Natural killer cell (primary cell): ENCODE results near the gene KDM4B. TPM values are rescaled to one million over a fixed set of nuclear protein-coding genes. Genes with fewer than 3 reads are reported as not detected.

Experiments used
- ATAC-seq, 3 donors: fragments of 150-1000 bp in 2 of 3; fragments of 200-7000 bp in 1 of 3; cut with Tn5 transposase; 1 replicate in 1 of 3; 2 replicates in 2 of 3; pipeline ENCODE4 v1.10.0; 2021; ENCODE audit warnings: mild to moderate bottlenecking in 2 of 3, moderate library complexity in 2 of 3
- DNase-seq, 2 donors: peaks; one replicate each; pipeline versions ENCODE4 v3.0.0 to v3.0.0-alpha.2; 2013 to 2021; ENCODE audit warnings: mixed read lengths in 1 of 2
- H3K27ac ChIP-seq: one replicate; pipeline ENCODE4 v1.5.1; 2013; ENCODE audit warnings: mild to moderate bottlenecking, low read length
- H3K27me3 ChIP-seq: one replicate; pipeline ENCODE4 v1.6.1; 2013; ENCODE audit warnings: low read length; ENCODE audit not compliant: control insufficient read depth, insufficient read depth
- H3K36me3 ChIP-seq: one replicate; pipeline ENCODE4 v1.6.1; 2013; ENCODE audit warnings: low read length; ENCODE audit not compliant: control insufficient read depth, insufficient read depth
- H3K4me1 ChIP-seq: one replicate; pipeline ENCODE4 v1.6.1; 2013; ENCODE audit warnings: low read length; ENCODE audit not compliant: control insufficient read depth, insufficient read depth
- H3K4me3 ChIP-seq: one replicate; pipeline ENCODE4 v1.5.1; 2013; ENCODE audit warnings: low read length
- H3K9me3 ChIP-seq: one replicate; pipeline ENCODE4 v1.6.1; 2013; ENCODE audit warnings: low read length; ENCODE audit not compliant: control insufficient read depth, insufficient read depth
- H3K27ac Mint-ChIP-seq, 2 donors: one replicate each; pipeline ENCODE4 v1.8.0; 2022; ENCODE audit warnings: mild to moderate bottlenecking in 2 of 2, mixed read lengths in 2 of 2, moderate library complexity in 1 of 2
- H3K27me3 Mint-ChIP-seq, 2 donors: one replicate each; pipeline ENCODE4 v1.8.0; 2022; ENCODE audit warnings: low read depth in 2 of 2, mixed read lengths in 2 of 2
- H3K36me3 Mint-ChIP-seq: one replicate; pipeline ENCODE4 v1.8.0; 2022; ENCODE audit warnings: mixed read lengths
- H3K4me1 Mint-ChIP-seq, 2 donors: one replicate each; pipeline ENCODE4 v1.8.0; 2022; ENCODE audit warnings: mixed read lengths in 2 of 2
- H3K4me3 Mint-ChIP-seq: one replicate; pipeline ENCODE4 v1.8.0; 2022; ENCODE audit warnings: mild to moderate bottlenecking, moderate library complexity, mixed read lengths
- H3K9me3 Mint-ChIP-seq, 2 donors: one replicate each; pipeline ENCODE4 v1.8.0; 2022; ENCODE audit warnings: mixed read lengths in 2 of 2
- WGBS: methylation state at CpG from one replicate; pipeline ENCODE4 v1.1.7; 2013; ENCODE audit warnings: missing lambda C conversion rate; ENCODE audit not compliant: insufficient coverage; 5-methylcytosine and 5-hydroxymethylcytosine counted together
- intact Hi-C: fragments of 100-400 bp; cut with micrococcal nuclease; formaldehyde crosslinking; loops from one replicate; pipeline ENCODE4 v1.14.2; 2022
- total RNA-seq, 4 donors: library from RNA; stranded (reverse); fragments of 120-200 nt in 1 of 4; gene quantifications; one replicate each; pipeline versions ENCODE4 v1.2.3 to v1.2.4, GENCODE V29; 2013 to 2022
- TF ChIP-seq, protein P1 (sequence below): fragments of 200-600 bp; IDR thresholded peaks from one replicate; pipeline ENCODE4 v1.8.0; 2022; ENCODE audit warnings: antibody characterized with exemption

The KDM4B gene
- total RNA-seq, 3 donors from 2014 or later (not counting 1 experiment from before 2014, with no cell fraction given) = 68.0 to 73.5 (median 68.1) TPM

DNA sequence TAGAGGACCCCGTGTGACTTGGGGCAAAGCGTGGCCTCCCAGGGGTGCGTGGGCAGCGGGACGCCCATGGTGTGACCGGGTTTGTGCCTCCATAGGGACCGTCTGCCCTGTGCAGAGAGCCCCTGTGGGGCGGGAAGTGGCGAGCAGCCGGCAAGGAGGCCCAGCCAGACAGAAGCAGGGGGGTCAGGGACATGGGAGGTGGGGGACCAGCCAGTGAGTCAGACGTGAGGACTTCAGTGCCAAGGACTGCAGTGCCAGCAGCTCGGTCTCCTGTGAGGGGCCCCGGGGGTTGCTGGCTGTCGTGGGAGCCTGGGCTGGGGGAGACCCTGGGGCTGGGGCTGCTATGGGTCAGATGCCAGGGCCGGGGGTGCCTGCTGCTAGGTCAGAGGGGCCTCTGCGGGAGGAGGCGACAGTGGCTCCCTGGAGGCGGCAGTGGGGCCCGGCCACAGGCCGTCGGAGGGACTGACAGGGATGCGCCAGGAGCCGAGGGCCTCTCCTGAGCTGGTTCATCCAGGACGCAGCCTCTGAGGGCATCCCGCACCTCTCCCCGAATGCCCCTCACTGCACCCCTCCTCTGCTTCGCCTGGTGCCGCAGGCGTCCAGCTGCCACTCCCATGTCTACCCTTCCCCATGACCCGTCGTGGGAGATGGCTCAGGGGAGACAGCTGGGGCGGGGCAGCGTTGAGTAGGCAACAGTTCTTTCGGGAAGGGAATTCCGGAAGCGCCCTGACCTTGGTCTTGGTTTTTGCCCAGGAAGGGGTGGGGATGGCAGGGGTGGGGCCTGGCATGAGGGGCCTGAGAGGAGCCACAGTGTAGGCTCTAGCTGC lies 80.0 kb downstream of the KDM4B start:
- TF ChIP-seq, protein P1, sequence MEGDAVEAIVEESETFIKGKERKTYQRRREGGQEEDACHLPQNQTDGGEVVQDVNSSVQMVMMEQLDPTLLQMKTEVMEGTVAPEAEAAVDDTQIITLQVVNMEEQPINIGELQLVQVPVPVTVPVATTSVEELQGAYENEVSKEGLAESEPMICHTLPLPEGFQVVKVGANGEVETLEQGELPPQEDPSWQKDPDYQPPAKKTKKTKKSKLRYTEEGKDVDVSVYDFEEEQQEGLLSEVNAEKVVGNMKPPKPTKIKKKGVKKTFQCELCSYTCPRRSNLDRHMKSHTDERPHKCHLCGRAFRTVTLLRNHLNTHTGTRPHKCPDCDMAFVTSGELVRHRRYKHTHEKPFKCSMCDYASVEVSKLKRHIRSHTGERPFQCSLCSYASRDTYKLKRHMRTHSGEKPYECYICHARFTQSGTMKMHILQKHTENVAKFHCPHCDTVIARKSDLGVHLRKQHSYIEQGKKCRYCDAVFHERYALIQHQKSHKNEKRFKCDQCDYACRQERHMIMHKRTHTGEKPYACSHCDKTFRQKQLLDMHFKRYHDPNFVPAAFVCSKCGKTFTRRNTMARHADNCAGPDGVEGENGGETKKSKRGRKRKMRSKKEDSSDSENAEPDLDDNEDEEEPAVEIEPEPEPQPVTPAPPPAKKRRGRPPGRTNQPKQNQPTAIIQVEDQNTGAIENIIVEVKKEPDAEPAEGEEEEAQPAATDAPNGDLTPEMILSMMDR = no peak
- Mint-ChIP-seq H3K9me3 (no peaks in the 10 kb centered on the region), H3K4me1 (peaks cover 0 to 11% of the 10 kb centered on the region in 2 donors), H3K27me3 (no peaks in the 10 kb centered on the region), H3K4me3 (no peak overlapping the region), H3K36me3 (no peaks in the 10 kb centered on the region), H3K27ac (no peak overlapping the region)
- H3K9me3 ChIP-seq = no peaks in the 10 kb centered on the region
- H3K36me3 ChIP-seq = peaks cover 24% of the 10 kb centered on the region
- WGBS = 95% methylated on average over 36 of the region's 36 CpGs
- no peak overlapping the region for H3K4me3 ChIP-seq
- peaks cover 23% of the 10 kb centered on the region for H3K4me1 ChIP-seq
- intact Hi-C loops = loop anchor here (1.0 to 5.0 kb wide), 3 partner anchors 105 to 528 kb away; no protein-coding TSS in a partner anchor
- no peaks in the 10 kb centered on the region for H3K27me3 ChIP-seq
- H3K27ac ChIP-seq = no peak overlapping the region
- ATAC-seq (no peak), DNase-seq (no peak)

DNA sequence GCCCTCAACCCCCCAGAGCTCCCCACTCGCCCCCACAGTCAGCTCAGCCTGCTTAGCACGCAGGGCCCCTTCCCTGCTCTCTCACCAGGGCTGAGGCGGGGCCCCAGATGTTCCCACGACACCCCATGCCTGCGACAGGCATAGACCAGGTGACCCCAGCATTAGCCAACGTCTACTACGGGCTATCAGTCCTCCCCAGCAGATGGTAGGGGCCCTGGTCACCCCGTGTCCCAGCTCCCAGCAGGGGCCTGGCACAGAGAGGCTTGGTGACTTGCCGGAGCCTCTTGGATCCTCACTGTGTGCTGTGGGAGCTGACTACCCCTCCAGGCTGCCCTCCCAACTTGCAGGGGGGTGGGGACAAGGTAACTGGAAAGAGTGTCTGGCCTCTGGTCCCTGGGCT lies 80.6 kb downstream of the KDM4B start:
- DNase-seq (no peak), ATAC-seq (no peak)
- Histone ChIP-seq H3K4me1 (peaks cover 23% of the 10 kb centered on the region), H3K36me3 (peaks cover 24% of the 10 kb centered on the region), H3K27me3 (no peaks in the 10 kb centered on the region), H3K9me3 (no peaks in the 10 kb centered on the region), H3K27ac (no peak overlapping the region), H3K4me3 (no peak overlapping the region)
- WGBS = 95% methylated on average over 9 of the region's 9 CpGs
- intact Hi-C loops = loop anchor here (5.0 kb wide), 1 partner anchor 528 kb away; no protein-coding TSS in a partner anchor
- TF ChIP-seq, protein P1 = no peak
- Mint-ChIP-seq H3K4me1 (peaks cover 0 to 11% of the 10 kb centered on the region in 2 donors), H3K27me3 (no peaks in the 10 kb centered on the region), H3K27ac (no peak overlapping the region), H3K9me3 (no peaks in the 10 kb centered on the region), H3K36me3 (no peaks in the 10 kb centered on the region), H3K4me3 (no peak overlapping the region)

DNA sequence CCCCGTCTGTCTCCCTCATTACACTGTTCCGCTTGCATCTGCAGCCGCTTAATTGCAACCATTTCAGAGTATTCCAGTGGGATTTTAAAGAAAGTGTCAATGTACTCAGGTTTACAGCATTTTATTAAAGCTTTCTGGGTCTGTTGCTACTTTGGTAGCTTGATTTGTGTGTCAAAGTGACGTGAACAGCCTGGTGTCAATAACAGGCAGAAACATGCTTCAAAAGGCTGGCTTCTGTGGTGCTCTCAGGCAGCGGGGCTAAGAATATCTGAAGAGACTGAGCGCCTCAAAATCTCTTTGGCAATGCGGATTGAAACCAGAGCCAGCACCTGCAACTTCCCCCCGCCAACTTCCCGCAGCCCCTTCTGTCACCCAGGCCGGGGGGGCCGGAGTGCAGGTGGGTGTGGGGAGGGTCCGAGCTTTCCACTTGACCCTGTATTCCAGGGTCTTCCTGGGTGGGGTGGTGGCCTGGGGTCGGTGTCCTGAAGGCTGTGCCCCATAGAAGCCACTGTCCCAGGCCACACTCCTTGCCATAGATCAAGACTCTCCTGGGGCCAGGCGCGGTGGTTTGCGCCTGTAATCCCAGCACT lies 81.2 kb downstream of the KDM4B start:
- Histone ChIP-seq H3K4me3 (no peak overlapping the region), H3K4me1 (peaks cover 23% of the 10 kb centered on the region), H3K36me3 (peaks cover 24% of the 10 kb centered on the region), H3K27me3 (no peaks in the 10 kb centered on the region), H3K9me3 (no peaks in the 10 kb centered on the region), H3K27ac (no peak overlapping the region)
- H3K36me3 Mint-ChIP-seq = no peaks in the 10 kb centered on the region
- DNase-seq (no peak), ATAC-seq (no peak)
- no peak overlapping the region for H3K4me3 Mint-ChIP-seq
- intact Hi-C loops = no loop called here
- H3K27me3 Mint-ChIP-seq = no peaks in the 10 kb centered on the region
- TF ChIP-seq, protein P1 = no peak
- peaks cover 0 to 8% of the 10 kb centered on the region in 2 donors for H3K4me1 Mint-ChIP-seq
- no peaks in the 10 kb centered on the region for H3K9me3 Mint-ChIP-seq
- WGBS = 93% methylated on average over 14 of the region's 16 CpGs
- H3K27ac Mint-ChIP-seq = no peak overlapping the region
